ENCODE measurements around the gene PLCXD3.

Gene PLCXD3

GRCh38 chr5:41510176-41510831 is at the start of gene PLCXD3:
PLCXD3 (minus strand) TSS chr5:41510601; CDS start chr5:41510526, 75 bp downstream.
- H3K27ac ChIP-seq: no peak within 1 kb of the TSS
- H3K4me2 ChIP-seq: no peak within 1 kb of the TSS
- H3K9ac ChIP-seq: no peak within 1 kb of the TSS
- H2AFZ ChIP-seq (ENCODE audit: low read depth): no peak within 1 kb of the TSS
- H3K27me3 ChIP-seq (ENCODE audit: insufficient read depth, low read depth): no peaks in the 10 kb centered on the region
- H3K4me1 ChIP-seq (ENCODE audit: low read depth, poor library complexity, severe bottlenecking): no peaks in the 10 kb centered on the region
- H3K4me3 ChIP-seq (IDR thresholded peaks at IDR 0.05; ENCODE audit: insufficient read depth, low read depth, low read length): no peak within 1 kb of the TSS
- H3K79me2 ChIP-seq (ENCODE audit: insufficient read depth, low read depth): no peaks in the 10 kb centered on the region
- H4K20me1 ChIP-seq (ENCODE audit: insufficient read depth): no peaks in the 10 kb centered on the region
- TF ChIP-seq CTCF (conservative IDR thresholded peaks at IDR 0.05; ENCODE audit: low read depth, low read length): no peak
- no peaks in the 10 kb centered on the region for H3K36me3 ChIP-seq (ENCODE audit: insufficient read depth)

- Histone ChIP-seq H3K27me3 (ENCODE audit: insufficient read depth, low read depth) (no peaks in the 10 kb centered on the region), H3K4me2 (no peak overlapping the region), H4K20me1 (ENCODE audit: insufficient read depth) (no peaks in the 10 kb centered on the region)
Observed at GRCh38 chr5:41559184-41559583, 48.8 kb upstream of the PLCXD3 start.

GRCh38 chr5:41558295-41558694 is 47.9 kb upstream of the PLCXD3 start:
- H3K79me2 ChIP-seq (ENCODE audit: insufficient read depth, low read depth): no peaks in the 10 kb centered on the region
- no peaks in the 10 kb centered on the region for H4K20me1 ChIP-seq (ENCODE audit: insufficient read depth)
- H3K4me3 ChIP-seq (IDR thresholded peaks at IDR 0.05; ENCODE audit: insufficient read depth, low read depth, low read length): no peak overlapping the region
- no peak overlapping the region for H3K9ac ChIP-seq
- no peak overlapping the region for H3K4me2 ChIP-seq
- no peaks in the 10 kb centered on the region for H3K27me3 ChIP-seq (ENCODE audit: insufficient read depth, low read depth)
- H3K36me3 ChIP-seq (ENCODE audit: insufficient read depth): no peaks in the 10 kb centered on the region
- H2AFZ ChIP-seq (ENCODE audit: low read depth): no peak overlapping the region
- no peaks in the 10 kb centered on the region for H3K4me1 ChIP-seq (ENCODE audit: low read depth, poor library complexity, severe bottlenecking)
- no peak for TF ChIP-seq CTCF (conservative IDR thresholded peaks at IDR 0.05; ENCODE audit: low read depth, low read length)
- H3K27ac ChIP-seq: no peak overlapping the region

More at GRCh38 chr5:41559184-41559583, 48.8 kb upstream of the PLCXD3 start:
- no peaks in the 10 kb centered on the region for H3K79me2 ChIP-seq (ENCODE audit: insufficient read depth, low read depth)
- no peak overlapping the region for H3K27ac ChIP-seq
- no peaks in the 10 kb centered on the region for H3K36me3 ChIP-seq (ENCODE audit: insufficient read depth)
- no peak for TF ChIP-seq CTCF (conservative IDR thresholded peaks at IDR 0.05; ENCODE audit: low read depth, low read length)
- no peak overlapping the region for H3K4me3 ChIP-seq (IDR thresholded peaks at IDR 0.05; ENCODE audit: insufficient read depth, low read depth, low read length)
- no peaks in the 10 kb centered on the region for H3K4me1 ChIP-seq (ENCODE audit: low read depth, poor library complexity, severe bottlenecking)
- H2AFZ ChIP-seq (ENCODE audit: low read depth): no peak overlapping the region
- H3K9ac ChIP-seq: no peak overlapping the region

GRCh38 chr5:41547991-41548390 is 37.6 kb upstream of the PLCXD3 start:
- no peak for TF ChIP-seq CTCF (conservative IDR thresholded peaks at IDR 0.05; ENCODE audit: low read depth, low read length)
- Histone ChIP-seq H3K79me2 (ENCODE audit: insufficient read depth, low read depth) (no peaks in the 10 kb centered on the region), H3K9ac (no peak overlapping the region), H3K27ac (no peak overlapping the region), H3K4me3 (IDR thresholded peaks at IDR 0.05; ENCODE audit: insufficient read depth, low read depth, low read length) (no peak overlapping the region), H3K36me3 (ENCODE audit: insufficient read depth) (no peaks in the 10 kb centered on the region), H2AFZ (ENCODE audit: low read depth) (no peak overlapping the region), H3K4me2 (no peak overlapping the region), H3K4me1 (ENCODE audit: low read depth, poor library complexity, severe bottlenecking) (no peaks in the 10 kb centered on the region), H4K20me1 (ENCODE audit: insufficient read depth) (no peaks in the 10 kb centered on the region), H3K27me3 (ENCODE audit: insufficient read depth, low read depth) (no peaks in the 10 kb centered on the region)

All from KMS-11 (cell line).